Limb (tissue), 2 donors: Measurements from ENCODE around the gene GARIN5B.
A peak's percentile ranks its signal among the peaks of the same experiment; 100 is the strongest.
"Not testable (repeated sequence)": the region's sequence is repeated elsewhere in the genome, so short reads cannot be mapped to it uniquely, and the experiment has no call there.

Experiments
- DNase-seq, 2 donors: peaks; one replicate each; pipeline ENCODE4 v3.0.0-alpha.2; 2016; ENCODE audit errors: extremely low spot score in 2 of 2

GARIN5B gene

DNA sequence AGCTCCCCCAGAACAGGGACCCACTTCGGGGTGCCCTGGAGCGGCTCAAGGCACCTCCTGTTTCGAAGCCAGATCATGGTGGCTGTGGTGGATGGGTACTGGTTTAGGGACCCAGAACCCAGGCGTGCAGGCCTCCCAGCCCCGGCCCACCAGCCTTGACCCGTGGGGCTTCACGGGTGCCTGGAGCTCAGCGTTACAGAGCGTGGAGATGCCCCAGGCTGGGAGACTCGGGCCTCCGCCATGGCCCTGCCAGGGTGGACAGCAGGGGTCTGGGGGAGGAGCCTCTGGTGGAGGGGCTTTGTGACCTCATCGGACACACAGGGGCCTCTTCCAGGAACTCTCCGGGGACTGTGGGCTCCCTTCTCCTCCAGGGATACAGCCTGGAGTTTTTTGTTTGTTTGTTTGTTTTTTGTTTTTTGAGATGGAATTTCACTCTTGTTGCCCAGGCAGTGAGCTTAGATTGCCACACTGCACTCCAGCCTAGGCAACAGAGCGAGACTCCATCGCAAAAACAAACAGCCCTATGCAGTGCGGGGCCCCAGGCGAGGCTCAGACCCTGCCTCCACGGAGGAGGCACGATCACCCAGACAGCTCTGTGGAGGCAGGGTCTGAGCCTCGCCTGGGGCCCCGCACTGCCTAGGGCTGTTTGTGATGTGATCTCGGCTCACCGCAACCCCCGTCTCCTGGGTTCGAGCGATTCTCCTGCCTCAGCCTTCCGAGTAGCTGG lies at the start of gene GARIN5B:
TSS of gene GARIN5B (minus strand) at position 271 of the 727 bp plus-strand sequence. CDS start at position 77, 194 bp downstream.
- DNase-seq, result no peak

DNA sequence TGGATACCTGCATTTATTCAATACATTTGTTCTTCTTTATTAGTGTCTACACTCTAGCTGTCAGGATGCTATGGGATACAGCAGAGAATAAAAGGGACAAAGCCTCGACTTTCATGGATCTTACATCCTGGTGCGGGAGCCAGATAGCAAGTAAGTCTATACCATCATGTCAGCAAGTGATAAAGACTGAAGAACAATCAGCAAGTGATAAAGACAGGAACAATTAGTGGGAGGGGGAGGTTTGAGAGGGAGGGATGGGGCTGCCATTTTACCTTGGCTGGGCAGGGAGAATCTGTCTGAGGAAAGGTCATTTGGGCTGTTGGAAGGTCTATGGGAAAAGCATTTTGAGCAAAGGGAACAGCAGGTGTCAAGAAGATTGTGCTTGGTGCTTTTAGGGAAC lies 47.1 kb upstream of the GARIN5B start:
- DNase-seq, result no peak

DNA sequence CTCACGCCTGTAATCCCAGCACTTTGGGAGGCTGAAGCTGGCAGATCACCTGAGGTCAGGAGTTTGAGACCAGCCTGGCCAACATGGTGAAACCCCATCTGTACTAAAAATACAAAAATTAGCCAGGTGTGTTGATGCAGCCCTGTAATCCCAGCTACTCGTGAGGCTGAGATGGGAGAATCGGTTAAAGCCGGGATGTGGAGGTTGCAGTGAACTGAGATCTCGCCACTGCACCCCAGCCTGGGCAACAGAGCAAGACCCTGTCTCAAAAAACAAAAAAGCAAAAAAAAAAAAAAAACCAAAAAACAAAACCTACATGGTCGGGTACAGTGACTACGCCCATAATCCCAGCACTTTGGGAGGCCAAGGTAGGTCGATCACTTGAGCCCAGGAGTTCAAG lies 46.1 kb upstream of the GARIN5B start:
- DNase-seq, result not testable (repeated sequence)

GRCh38 chr19:55408533-55408872 lies 45.4 kb upstream of the GARIN5B start:
- no peak for DNase-seq

DNA sequence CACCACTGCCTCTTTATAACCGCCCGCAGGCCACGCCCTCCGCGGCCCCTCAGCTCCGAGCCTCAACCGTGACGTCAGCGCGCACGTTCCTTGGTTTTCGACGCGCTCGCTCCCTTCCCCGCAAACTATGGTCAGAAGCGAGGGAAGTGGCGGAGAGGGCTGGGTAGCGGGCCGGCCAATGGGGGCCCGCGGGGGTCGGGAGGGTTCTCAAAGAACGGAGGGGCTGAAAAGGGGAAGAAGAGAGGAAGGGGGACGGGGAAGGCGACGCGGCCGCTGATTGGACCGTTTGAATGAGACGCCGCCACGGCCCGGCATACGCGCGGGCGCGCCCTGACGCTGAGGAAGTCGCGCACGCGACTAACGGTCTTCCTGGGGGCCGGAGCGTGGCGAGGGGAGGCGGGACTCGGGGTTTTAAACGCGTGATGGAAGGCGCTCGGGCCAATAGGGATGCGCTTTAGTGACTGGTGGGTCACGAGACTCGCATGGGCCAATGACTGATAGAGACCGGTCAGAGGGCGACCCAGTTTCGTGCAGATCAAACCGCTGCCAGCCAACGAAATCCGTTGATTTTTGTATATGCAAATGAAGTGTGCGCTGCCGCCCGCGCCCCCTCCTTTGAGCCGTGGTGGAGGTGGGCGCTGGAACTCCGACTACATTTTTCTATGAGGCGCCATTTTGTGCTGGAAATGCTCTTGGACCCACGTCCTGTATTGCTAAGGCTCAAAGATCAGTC lies 44.9 kb upstream of the GARIN5B start:
- DNase-seq, result peak; percentile 98 to 99

DNA sequence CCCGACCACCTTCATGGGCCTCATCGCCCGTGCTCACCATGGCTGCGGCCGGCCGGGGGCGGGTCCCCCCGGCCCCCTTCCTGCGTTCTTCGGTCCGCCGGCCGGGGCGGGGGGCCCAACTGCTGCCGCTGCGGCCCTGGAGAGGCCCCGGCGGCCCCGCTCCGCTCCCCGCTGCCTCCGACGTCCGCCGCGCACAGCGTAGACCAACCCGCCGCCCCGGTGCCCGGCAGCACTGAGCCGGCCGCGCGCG lies 44.4 kb upstream of the GARIN5B start, which contains the start of gene UBE2S:
TSS of gene UBE2S (minus strand) at position 239 of the 250 bp plus-strand sequence. CDS start at position 40, 199 bp downstream.
- not testable (repeated sequence) for DNase-seq

DNA sequence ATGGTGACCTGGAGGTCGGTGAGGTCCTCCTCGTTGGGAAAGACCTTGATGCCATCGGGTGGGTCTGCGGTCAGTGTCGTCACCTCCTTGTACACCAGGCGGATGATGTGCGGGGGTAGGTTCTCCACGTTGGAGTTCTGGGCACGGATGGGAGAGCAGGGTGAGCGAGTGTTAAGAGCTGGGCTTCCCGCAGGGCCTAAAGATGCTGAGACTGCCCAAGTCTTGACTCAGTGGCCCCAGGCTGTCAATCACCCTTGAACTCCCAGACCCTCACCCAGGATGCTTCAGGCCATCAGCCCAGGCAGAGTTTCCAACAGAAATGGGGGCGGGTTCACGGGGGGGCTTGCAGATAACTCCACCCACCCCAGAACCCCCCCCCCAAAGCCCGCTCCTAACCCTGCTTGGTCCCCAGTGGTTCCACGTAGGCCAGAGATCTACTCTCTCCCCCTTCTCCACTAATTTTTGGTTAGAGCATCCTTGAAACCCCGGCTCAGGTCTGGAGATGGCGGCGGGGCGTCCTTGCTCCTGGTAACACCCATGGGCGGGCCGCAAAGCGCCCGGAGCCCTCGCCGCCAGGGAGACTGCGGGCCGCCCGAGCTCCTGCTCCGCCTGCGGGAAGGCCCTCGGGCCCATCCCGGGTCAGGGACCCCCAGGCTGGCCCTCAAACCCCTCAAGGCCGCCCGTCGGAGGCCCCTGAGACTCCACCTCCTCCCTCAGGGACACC lies 43.9 kb upstream of the GARIN5B start:
- DNase-seq, result no peak

DNA sequence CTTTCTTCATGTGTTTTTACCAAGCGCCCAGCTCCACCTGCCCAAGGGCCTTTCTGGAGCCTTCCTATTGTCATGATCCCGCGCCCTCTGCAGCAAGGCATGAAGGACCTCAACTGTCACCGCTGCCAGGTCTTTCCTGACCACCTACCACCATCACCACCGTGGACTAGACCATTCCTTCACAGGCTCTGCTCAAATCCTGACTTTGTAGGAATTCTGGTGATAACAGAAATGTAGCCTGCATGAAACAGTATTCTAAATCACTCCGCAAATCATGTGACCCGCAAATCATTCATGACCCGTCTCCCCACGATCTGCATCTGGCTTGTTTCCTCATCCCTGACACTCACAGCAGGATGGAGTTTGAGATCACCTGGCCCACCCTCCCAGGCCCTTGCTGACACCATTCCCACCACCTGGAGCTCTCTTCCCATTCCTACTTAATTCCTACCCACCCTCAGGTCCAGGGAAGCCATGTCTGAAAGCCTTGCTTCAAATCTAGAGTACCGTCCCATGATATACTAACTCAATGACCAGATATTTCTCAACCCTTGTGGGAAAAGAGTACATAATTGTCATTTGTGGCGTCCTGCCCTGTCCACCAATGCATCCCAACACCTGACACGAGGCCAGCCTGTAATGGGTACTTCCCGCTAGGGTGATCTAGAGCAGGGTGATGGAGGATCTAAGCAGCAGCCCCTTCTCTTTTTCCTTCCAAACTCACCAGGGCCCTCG lies 43.2 kb upstream of the GARIN5B start:
- no peak for DNase-seq

- no peak for DNase-seq
Observed at GRCh38 chr19:55405638-55406037, 42.6 kb upstream of the GARIN5B start.

DNA sequence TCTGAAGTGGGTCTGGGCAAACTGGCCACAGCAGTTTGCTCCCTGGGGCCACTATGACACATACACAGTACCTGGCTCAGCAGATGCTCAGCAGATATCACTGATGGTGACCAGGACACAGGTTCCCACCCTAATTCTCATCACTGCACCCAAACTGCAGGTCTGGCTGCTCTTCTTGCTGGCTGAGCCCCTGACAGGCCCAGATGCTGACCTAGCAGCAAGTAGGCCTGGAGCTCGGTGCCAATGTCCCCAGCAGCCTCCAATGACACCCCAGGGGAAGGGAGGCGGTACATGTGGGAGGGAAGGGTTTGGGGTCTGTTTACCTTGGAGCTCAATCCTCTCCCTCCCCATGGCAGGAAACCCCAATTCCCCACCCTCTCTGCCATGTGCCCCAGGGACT lies 39.4 kb upstream of the GARIN5B start:
- no peak for DNase-seq

DNA sequence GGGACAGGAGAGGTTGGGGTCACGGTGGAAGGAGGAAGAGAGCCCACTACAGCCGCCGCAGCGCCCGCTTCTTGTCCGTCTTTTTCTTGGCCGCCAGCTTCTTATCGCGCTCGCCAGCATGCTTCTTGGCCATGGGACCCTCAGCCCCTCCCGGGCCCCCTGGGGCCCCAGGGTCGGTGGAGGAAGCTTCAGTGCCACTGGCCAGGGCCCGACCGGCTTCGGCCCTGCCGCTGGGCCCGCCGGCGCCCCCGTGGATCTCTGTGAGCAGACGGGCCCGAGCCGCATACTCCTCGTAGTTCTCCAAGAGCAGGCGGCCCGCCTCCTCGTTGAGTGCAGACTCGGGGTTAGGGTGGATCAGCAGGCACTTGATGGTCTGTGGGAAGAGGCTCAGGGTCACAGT lies 38.3 kb upstream of the GARIN5B start:
- DNase-seq, result not testable (repeated sequence)

DNA sequence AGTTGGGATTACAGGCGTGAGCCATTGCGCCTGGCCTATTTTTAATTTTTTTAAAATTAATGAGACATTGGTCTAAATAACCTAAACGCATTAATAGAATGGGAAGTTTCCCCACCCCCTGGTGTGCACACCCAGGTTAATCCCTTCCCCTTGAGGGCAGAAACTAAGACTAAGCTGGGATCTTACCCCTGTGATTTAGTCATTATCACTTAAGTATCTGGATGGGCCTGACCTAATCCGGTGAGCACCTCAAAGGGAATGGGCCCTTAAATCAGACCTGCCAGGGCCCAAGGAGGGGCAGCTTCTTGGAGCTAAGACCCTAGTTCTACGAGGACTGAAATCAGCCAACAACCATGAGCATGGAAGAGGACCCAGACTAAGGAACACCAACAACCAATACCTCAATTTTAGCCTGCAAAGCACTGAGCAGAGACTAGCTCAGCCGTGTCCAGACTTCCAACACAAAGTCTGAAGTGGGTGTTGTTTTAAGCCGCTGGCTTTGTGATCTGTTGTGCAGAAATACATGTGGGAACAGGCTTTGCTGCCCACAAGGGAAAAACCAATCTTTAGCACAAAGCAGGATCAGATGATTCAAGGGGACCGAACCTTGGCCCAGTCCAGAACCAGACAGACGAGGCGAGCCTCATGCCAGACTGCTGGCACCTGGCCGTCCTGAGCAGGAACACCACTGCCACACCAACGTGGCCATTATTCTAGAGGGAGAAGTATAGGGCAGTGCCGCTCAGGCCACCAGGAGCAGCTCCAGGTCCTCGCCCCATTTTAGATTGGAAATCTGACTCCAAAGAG lies 37.4 kb upstream of the GARIN5B start:
- no peak for DNase-seq

DNA sequence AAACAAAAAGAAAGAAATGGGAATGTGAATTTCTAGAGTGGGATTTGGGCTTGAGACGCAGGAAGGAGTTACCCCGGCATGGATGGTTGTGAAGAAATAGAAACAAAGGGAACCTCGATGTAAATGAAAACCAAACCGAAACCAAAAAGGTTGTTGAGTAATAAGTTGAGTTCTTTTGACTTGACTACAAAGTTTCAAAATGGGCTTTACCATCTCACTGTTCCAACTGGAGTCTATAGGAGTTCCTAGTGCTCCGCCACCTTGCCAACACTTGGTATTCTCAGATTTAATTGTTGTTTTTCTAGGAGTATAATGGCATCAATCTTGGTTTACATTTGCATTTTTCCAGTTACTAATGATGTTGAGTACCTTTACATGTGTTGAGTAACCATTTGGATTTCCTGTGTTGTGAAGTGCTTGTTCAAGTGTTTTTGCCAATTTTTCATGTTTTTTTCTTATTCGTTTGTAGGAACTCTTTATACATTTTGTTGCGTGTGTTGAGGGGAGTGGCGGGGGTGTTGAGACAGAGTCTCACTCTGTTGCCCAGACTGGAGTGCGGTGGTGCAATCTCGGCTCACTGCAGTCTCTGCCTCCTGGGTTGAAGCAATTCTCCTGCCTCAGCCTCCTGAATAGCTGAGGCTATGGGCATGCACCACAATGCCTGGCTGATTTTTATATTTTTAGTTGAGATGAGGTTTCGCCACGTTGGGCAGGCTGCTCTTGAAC lies 35.3 kb upstream of the GARIN5B start:
- no peak for DNase-seq

GRCh38 chr19:55392820-55393761 lies 30.0 kb upstream of the GARIN5B start:
- no peak for DNase-seq

DNA sequence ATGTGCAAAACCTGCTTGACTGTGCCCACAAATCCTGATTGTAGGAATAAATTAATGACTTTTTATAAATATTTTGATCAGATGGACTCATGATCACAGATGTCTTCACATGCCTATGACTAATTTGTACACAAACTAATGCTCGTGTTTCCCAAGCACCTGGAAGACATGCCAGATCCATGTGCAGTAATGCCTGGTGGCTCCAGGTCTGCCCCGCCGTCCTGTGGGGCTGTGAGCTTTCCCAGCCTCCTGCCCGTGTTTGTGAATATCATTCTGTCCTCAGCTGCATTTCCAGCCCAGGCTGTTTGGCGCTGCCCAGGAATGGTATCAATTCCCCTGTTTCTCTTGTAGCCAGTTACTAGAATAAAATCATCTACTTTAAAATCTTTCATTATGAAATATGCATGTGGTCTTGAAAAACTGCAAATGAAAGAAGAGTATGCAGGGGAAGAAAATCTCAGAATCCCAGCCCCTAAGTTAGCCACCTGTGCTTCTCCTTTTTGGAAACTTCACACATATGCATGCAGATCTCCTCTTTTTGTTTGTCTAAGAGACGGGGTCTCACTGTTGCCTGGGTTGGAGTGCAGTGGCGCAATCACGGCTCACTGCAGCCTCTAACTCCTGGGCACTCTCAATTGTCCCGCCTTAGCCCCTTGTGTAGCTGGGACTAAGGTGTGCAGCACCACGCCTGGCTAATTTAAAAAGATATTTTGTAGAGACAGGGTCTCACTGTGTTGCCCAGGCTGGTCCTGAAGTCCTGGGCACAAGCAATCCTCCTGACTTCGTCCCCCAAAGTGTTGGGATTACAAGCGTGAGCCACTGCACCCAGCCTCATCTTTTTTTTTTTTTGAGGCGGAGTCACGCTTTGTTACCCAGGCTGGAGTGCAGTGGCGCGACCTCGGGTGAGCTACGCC lies 28.9 kb upstream of the GARIN5B start:
- no peak for DNase-seq

GRCh38 chr19:55391191-55391670 lies 28.2 kb upstream of the GARIN5B start:
- DNase-seq, result no peak

DNA sequence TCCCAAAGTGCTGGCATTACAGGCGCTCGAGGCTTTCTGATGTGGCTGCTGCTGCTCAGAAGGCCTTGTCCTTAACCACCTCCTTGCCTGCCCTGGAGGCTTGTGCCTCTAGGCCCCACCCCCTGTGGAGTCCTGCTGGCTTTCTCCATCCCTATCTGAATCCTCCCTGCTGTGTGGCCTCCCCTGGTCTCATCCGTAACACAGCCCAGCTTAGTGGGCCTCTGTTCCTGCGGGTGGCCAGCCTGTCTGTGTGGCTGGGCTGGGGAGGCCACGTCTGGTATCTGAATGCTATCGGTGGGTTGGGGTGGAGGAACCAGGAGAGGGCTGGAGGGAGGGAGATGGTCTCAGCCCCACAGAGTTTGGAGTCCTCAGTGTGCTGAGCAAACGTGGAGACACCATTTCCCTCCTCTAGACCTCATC lies 27.4 kb upstream of the GARIN5B start:
- DNase-seq, result no peak
